Fibroblast of skin of right quadriceps (primary cell): ENCODE results near the gene CUEDC2.

Source experiments
- DNase-seq: peaks from one replicate; pipeline ENCODE4 v3.0.0-alpha.2; 2013

The CUEDC2 gene

GRCh38 chr10:102424145-102424544 lies 8.2 kb downstream of the CUEDC2 start:
- no peak for DNase-seq

GRCh38 chr10:102423372-102423968 lies 8.9 kb downstream of the CUEDC2 start:
- DNase-seq = no peak

GRCh38 chr10:102422545-102423129 lies 9.7 kb downstream of the CUEDC2 start:
- peak; percentile 54 for DNase-seq

GRCh38 chr10:102421757-102422512 lies 10.4 kb downstream of the CUEDC2 start:
- DNase-seq = no peak

- DNase-seq = no peak
These were observed 10.9 kb downstream of the CUEDC2 start for GRCh38 chr10:102421507-102421756.

GRCh38 chr10:102420714-102421506 lies 11.5 kb downstream of the CUEDC2 start, which contains the start of gene FBXL15:
Gene FBXL15, plus strand, starts transcription at chr10:102420836. Its CDS starts 294 bp downstream, at chr10:102421130.
- peak; percentile 97 for DNase-seq

GRCh38 chr10:102420181-102420713 lies 12.1 kb downstream of the CUEDC2 start:
- no peak for DNase-seq

GRCh38 chr10:102419269-102420180 lies 12.8 kb downstream of the CUEDC2 start:
- DNase-seq = no peak

- DNase-seq = no peak
These were observed 13.6 kb downstream of the CUEDC2 start, which contains the start of gene PSD for GRCh38 chr10:102418622-102419268. Gene PSD, minus strand, starts transcription at chr10:102418785. Its CDS starts 1,747 bp downstream, at chr10:102417038.

GRCh38 chr10:102416695-102417094 lies 15.7 kb downstream of the CUEDC2 start:
- no peak for DNase-seq

GRCh38 chr10:102416283-102416682 lies 16.1 kb downstream of the CUEDC2 start:
- DNase-seq = no peak

- DNase-seq = no peak
These were observed 17.6 kb downstream of the CUEDC2 start for GRCh38 chr10:102414749-102415148.

GRCh38 chr10:102413806-102414561 lies 18.4 kb downstream of the CUEDC2 start:
- no peak for DNase-seq

GRCh38 chr10:102413053-102413705 lies 19.2 kb downstream of the CUEDC2 start:
- DNase-seq = no peak

- DNase-seq = no peak
These were observed 20.1 kb downstream of the CUEDC2 start for GRCh38 chr10:102412293-102412692.

GRCh38 chr10:102411341-102412255 lies 20.8 kb downstream of the CUEDC2 start:
- DNase-seq = no peak

- peak; percentile 36 for DNase-seq
These were observed 21.8 kb downstream of the CUEDC2 start for GRCh38 chr10:102410429-102411073.
